ENCODE results near the gene KCNJ12.

GRCh38 chr17:21345236-21345635 is 30.9 kb upstream of the KCNJ12 start:
- no peak for TF ChIP-seq CTCF (IDR thresholded peaks at IDR 0.05)
- no peak for TF ChIP-seq POLR2A (IDR thresholded peaks at IDR 0.05)

Measured in adrenal gland (tissue), 5 donors.